Hypothalamus (tissue), 51 donors: ENCODE results near the gene CPNE6.
A peak's percentile ranks its signal among the peaks of the same experiment; 100 is the strongest.
"Not testable (repeated sequence)": the region's sequence is repeated elsewhere in the genome, so short reads cannot be mapped to it uniquely, and the experiment has no call there.

Experiments
- DNase-seq, 51 donors: peaks; one replicate each; lab custom pipeline; 2025; lab: John Stamatoyannopoulos, UW

The CPNE6 gene

DNA sequence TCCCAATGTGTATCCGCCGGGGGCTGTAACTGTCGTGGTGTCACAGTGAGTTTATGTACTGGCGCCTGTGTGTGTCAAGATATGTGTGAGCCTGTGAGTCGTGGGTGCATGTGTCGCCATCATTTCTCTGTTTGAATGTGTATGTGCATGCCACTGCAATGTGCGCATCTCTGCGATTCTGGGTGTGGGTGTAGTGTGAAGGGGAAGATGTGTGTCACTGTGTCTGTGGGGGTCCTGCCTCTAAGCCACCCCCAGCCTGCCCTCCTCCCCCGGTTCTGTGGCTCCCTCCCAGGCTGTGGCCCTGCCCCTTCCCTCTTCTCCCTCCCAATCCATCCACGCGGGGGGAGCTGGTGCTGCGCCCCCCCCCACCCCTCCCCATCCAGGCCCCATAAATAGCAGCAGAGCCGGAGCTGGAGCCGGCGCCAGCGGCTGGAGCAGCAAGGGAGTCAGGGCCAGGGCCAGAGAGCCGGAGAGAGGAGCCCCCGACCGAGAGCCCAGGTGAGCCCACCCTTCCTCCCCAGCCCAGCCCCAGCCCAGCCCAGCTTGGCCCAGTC lies at the start of gene CPNE6:
Gene CPNE6, plus strand, starts transcription at position 419 of the 554 bp plus-strand sequence. CDS start 1,375 bp downstream, outside the sequence.
- peak in 18 of 51 donors; percentile 10 to 84 (median 32) for DNase-seq

DNA sequence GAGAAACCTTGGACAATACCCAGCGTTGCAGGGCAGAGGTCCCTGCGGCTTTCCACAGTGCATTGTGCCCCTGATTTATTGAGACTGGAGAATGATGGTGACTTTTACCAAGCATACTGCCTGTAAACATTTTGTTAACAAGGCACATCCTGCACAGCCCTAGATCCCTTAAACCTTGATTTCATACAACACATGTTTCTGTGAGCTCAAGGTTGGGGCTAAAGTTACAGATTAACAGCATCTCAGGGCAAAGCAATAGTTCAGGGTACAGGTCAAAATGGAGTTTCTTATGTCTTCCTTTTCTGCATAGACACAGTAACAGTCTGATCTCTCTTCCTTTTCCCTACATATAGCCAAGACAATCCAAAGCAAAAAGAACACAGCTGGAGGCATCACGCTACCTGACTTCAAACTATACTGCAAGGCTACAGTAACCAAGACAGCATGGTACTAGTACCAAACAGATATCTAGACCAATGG lies 46.4 kb upstream of the CPNE6 start:
- not testable (repeated sequence) for DNase-seq

DNA sequence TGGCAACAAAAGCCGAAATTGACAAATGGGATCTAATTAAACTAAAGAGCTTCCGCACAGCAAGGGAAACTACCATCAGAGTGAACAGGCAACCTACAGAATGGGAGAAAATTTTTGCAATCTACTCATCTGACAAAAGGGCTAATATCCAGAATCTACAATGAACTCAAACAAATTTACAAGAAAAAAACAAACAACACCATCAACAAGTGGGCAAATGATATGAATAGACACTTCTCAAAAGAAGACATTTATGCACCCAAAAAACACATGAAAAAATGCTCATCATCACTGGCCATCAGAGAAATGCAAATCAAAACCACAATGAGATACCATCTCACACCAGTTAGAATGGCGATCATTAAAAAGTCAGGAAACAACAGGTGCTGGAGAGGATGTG lies 41.7 kb upstream of the CPNE6 start:
- not testable (repeated sequence) for DNase-seq

DNA sequence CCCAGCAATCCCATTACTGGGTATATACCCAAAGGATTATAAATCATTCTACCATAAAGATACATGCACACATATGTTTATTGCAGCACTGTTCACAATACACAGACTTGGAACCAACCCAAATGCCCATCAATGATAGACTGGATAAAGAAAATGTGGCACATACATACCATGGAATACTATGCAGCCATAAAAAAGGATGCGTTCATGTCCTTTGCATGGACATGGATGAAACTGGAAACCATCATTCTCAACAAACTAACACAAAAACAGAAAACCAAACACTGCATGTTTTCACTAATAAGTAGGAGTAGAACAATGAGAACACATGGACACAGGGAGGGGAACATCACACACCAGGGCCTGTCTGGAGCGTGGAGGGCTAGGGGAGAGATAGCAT lies 40.0 kb upstream of the CPNE6 start:
- DNase-seq: not testable (repeated sequence)

DNA sequence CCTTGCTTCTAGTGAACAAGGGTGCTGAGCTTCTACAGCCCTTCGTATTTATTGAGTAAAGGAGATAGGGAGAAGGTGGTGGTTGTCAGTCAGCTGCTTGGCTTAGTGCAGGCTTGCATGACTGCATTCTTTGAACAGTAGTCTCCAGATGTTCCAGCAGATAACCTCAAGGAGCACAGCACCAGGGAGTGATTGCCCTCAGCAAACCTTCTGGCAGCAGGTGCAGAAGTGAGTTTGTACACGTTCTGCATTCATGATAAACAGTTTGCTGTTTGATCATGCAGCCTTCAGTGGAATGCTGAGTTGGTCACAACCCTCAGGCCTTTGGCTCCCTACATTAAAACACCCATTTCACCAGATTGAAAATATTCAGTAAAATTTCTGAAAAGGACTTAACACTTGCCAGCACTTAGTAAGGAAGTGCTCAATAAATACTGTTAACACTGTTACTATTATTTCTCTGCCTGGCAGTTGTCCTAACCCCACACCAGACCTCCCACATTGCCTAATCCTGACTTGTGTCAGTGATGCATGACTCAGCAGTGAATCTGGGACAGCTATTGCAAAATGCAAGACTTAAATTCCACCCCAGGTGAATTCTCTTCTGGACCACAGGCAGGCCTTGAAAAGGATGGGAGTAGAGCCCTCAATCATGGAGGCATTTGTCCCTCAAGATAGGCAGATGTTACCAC lies 38.5 kb upstream of the CPNE6 start:
- no peak for DNase-seq

DNA sequence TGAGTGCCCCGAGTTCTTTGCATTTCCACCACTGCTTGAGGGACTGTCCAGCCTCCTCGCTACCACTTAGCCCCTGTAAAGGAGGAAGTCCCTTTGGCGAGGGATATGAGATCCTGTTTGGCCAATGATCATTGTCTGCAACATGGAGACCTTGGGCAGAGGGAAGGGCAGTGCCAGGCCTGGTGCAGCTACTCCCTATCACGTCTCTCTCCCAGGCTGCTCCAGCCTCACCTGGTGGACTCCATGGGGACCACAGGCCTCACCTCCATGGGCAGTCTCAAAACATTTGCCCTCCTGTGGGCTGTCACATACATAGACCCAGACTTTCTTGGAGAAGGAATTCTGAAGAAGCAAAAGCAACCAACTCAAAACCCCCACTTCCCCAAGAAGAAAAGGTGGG lies 35.6 kb upstream of the CPNE6 start:
- not testable (repeated sequence) for DNase-seq

DNA sequence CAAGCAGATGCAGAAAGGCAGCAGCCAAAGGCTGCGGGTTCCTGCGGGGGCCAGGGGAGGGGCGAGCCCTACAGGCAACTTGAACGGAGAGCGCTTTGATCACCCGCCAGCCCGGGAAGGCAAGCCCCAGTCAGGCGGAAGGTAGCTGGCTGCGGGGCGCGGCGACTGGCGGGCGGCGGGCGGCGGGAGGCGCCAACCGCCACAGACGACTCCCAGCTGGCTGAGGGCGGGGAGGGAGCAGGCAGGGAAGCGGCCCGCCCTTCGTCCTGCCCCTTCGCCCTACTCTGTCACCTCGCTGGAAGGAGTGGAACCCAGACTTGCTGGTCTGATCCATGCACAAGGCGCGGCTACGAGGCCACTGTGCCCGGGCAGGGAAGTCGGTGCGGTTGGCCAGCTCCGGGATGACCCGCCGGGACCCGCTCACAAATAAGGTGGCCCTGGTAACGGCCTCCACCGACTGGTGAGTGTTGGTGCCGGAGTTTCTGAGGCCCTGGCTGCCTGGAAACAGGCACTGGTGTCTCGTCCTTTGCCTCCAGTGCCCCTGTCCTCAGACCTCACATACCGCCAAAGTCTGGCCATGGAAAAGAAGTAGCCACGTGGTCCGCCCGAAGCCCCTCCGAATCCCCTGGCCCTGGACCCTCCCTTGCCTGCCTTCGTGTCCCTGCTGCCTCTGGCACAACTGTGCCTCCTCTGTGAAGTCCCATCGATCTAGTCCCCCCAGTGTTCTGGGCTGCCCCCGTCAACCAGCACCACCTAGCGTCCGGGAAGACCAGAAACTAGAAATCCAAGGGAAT lies 35.0 kb upstream of the CPNE6 start:
- DNase-seq: peak in 48 of 51 donors; percentile 35 to 84 (median 66)

DNA sequence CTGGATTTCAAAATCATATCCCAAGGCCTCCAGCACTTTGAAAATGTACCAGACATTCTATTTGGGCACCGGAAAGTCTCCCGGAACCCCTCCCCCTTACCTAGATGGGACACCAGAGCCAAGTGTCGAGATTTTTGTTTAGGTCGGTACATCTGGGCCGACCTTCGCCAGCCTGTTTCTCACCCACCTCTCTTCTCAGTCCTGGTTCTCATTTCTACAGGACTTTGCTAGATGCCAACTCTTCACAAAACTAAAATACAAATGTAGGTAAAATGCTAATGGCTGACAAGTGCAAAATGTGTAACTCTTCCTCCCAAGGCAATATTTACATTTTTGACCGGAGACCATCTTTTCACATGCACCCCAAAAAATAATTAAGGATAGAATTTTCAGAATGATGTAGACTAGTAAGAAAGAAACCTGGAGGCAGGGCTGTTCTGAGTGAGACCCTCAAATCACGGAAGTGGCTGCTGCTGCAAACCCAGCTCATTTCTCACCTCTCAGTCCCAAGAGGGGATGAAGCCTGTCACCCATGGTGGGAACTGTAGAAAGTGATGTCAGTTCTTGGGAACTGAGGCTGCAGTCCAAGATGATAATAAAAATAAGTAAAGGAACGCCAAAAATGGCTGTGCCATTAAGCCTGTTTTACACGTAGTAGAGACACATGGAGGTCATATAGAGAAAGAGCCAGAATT lies 34.3 kb upstream of the CPNE6 start:
- DNase-seq: not testable (repeated sequence)

DNA sequence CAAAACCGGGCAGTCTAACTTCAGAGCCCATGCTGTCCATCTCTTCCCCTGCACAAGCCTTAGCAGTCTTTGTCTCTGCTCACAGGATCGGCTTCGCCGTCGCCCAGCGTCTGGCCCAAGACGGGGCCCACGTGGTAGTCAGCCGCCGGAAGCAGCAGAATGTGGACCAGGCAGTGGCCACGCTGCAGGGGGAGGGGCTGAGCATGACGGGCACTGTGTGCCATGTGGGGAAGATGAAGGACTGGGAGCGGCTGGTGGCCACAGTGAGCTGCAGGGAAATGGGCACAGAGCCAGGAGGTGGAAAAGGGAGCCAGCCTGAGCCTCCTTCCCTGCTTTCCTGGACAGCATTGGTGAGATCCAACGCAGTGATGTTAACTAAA lies 33.7 kb upstream of the CPNE6 start:
- DNase-seq: peak in 3 of 51 donors; percentile 9 to 27 (median 19)

DNA sequence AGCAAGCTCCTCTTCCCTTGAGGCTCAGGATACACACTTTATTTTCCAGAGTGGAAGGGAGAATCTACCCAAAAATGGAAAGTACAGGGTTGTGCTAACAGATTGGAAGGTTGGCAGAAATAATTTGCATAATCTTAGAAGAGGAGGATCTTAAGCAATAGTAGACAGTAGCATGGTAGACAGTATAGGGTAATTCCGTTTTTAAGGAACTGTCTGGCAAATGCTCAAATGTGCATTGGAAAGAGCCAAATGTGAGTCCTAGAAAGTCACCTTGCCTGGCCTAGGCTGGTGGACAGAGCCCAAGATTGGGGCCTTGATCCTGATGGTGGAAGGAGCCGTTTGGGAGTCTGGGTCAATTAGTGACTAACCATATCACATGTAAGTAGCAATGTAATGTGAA lies 32.7 kb upstream of the CPNE6 start:
- DNase-seq: no peak

DNA sequence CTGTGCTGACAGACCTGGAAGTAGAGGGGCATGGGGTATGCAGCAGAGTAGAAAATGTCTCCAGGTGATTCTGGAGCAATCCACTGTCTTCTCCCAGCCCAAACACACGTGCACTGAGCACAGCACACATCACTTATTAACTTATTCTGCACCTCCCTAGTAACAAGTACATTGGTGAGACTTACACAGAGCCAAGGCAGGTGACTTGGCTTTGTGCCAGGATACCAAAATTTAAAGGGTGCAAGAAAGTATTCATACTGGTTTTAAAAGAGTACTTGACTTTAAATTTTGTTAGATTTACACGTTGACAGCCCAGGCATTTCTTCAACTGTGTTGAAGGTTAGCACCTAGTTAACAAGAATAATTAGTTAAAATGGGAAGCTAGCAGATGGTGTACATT lies 30.7 kb upstream of the CPNE6 start:
- no peak for DNase-seq

DNA sequence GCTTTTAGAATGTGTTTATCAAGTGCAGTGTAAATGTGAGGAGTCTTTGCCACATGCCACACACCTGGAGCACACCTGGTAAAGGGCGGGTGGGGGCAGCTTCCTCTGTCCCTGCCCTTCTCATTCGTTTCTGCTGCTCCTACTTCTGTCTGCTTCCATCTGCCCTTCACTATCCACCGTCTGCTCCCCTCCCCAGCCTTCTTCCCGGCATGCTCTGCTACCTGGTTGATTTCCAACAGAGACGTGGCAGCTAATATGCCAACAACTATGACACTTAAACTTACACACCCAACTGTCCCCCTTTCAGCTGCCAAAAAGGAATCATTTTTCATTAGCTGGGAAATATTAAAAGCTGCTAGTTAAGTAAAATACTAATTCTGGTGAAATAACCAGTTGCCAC lies 28.6 kb upstream of the CPNE6 start:
- DNase-seq: no peak

DNA sequence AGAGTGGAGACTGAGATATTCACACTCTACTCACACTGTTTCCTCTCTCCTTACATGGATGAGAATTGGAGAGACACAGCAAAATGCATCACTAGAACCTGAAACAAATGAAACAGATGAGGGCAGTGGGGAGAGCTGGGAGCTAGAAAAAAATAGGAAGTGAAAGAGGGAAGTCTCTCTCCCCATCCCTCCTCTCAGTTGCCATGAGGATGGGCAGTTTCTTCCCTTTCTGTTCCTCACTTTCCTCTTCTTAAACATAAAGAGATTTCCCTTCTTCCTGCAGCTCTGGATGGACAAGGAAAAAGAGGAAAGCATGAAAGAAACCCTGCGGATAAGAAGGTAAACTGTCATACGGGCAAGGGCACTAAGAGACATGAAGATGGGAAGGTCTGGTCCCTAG lies 22.4 kb upstream of the CPNE6 start:
- not testable (repeated sequence) for DNase-seq

DNA sequence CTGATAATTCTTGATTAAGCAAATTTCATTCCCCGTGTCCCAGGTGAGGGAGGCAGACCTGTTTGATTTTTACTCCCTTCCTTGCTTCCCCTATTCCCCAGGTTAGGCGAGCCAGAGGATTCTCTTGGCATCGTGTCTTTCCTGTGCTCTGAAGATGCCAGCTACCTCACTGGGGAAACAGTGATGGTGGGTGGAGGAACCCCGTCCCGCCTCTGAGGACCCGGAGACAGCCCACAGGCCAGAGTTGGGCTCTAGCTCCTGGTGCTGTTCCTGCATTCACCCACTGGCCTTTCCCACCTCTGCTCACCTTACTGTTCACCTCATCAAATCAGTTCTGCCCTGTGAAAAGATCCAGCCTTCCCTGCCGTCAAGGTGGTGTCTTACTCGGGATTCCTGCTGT lies 20.6 kb upstream of the CPNE6 start:
- not testable (repeated sequence) for DNase-seq

DNA sequence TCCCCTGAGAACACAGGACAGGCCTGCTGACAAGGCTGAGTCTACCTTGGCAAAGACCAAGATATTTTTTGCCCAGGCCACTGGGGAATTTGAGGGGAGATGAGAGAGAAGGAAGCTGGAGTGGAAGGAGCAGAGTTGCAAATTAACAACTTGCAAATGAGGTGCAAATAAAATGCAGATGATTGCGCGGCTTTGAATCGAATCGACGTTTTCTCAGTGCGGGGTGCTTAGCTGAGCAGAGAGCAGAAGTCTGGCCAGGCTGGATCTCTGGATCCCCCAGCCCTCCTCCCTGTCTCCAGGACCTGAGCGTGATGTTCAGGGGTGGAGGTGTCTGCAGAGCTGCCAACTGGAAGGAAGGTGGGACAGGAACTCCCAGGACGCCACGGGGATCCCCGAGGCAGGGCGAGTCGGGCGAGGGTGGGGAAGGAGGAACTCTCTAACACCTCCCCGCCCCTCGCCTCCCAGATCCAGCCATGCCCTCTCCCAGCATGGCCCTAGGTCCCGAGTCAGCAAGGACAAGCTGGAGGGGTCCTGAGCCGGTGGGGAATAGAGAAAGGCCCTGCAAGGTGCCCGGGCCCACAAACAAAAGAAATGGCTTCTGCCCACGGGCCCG lies 20.1 kb upstream of the CPNE6 start:
- DNase-seq: peak in 14 of 51 donors; percentile 24 to 84 (median 52)

DNA sequence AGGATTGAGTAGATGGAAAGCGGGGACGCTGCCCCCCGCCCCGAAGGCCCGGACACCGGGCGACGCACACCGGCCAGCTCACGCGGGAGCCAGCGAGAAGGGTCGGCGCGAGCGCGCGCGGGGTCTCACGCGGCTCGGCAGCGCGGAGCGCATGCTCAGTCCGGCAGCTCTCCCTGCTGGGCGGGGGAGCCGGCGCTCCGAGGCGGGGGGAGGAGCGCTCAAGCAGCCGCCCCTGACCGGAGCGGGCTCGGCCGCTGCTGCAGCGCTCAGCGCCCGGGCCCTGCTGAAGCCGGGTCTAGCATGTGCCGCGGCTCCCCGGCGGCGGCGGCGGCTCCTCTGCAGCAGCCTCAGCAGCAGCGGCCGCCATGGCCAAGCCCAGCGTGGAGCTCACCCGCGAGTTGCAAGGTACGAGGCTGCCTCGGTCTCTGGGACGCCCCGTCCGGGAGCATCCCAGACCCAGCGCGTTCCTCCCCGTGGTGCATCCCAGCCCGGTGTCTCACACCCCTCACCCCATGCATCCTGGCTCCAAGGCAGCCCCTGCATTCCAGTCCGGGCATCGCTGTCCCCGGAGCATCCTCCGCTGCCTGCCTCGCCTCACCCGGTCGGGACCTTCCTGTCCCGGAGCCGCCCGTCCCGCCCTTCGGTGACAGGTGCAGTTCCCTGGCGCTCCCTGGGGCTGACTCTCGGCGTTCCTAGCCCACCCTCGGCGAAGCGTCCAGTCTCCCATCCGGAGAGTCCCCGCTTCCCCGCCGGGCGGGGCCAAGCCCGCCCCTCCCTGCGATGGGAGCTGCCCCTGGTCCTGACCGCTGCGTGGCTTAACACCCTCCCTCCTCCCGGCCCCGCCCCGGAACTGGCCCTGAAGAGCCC lies 19.3 kb upstream of the CPNE6 start, which contains the start of gene CARMIL3:
Gene CARMIL3, plus strand, starts transcription at position 221 of the 867 bp plus-strand sequence. Its CDS starts 145 bp downstream, at position 366.
- peak in 46 of 51 donors; percentile 27 to 85 (median 68) for DNase-seq

DNA sequence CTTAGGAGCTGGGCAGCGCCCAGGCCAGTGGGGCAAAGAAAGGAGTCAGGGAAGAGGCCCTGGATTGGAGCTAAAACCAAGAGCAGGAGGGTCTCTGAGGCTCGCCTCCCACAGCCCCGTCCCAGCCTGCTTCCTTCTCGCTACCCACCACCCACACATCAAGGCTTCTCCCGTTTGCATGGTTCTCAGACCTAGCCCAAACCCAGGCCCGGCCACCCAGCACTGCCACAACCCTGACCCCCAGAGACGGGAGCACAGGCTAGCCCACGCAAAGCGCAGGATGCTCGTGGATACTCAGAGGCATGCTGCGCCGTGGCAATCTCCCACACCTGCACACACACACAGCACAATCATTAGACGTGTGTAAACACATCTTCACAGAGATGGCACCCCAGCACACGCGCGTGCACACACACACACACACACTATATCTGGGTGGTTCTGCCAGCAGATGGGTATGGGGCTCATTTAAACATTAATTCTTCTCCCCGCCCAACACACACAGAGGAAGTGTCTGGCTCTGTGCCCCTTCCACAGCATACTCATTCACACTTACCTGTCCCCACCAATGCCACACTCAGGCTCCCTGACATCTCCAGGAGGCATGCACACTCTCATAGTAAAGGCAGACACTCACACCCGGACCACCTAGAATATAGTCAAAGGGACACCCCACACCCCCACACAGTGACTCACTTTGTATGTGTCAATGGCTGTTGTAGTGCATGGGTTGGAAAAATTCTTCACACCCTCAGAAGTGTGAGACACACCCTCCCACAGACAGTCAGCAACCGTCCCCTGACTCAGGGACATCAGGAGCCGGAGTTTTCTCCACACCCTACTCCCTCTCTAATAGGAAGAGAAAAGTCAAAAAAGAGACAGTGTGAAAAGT lies 18.5 kb upstream of the CPNE6 start:
- peak in 2 of 51 donors; percentile 21 to 62 for DNase-seq
